ENCODE results near the gene TESK2.
A peak's percentile ranks its signal among the peaks of the same experiment; 100 is the strongest.
"Not testable (repeated sequence)": the region's sequence is repeated elsewhere in the genome, so short reads cannot be mapped to it uniquely, and the experiment has no call there.

TESK2 gene

GRCh38 chr1:45522324-45523104 is 31.6 kb upstream of the TESK2 start:
- Histone ChIP-seq H4K20me1 (ENCODE audit: insufficient read depth, low read length) (peaks cover 10% of the 10 kb centered on the region; the same call in 1 of the 2 replicates), H3K4me3 (ENCODE audit: low read depth in 1 of 2, low read length in 2 of 2) (peak overlapping the region; percentile 22 to 75; a peak in 3 of 4 replicates), H3K9ac (ENCODE audit: low read depth, low read length) (peak overlapping the region; percentile 90), H3K79me2 (ENCODE audit: insufficient read depth, low read length) (peaks cover 42% of the 10 kb centered on the region), H3K27ac (ENCODE audit: low read length) (peak overlapping the region; percentile 96), H3K27me3 (ENCODE audit: insufficient read depth, low read length, poor library complexity) (no peaks in the 10 kb centered on the region), H2AFZ (ENCODE audit: low read depth, low read length) (peak overlapping the region; percentile 97), H3K4me1 (ENCODE audit: insufficient read depth, low read length) (peaks cover 43% of the 10 kb centered on the region), H3K9me3 (ENCODE audit: insufficient read depth, low read length, severe bottlenecking) (no peaks in the 10 kb centered on the region), H3K4me2 (ENCODE audit: insufficient read depth, low read length) (peak overlapping the region; percentile 78), H3K36me3 (ENCODE audit: insufficient read depth, low read length) (peaks cover 13% of the 10 kb centered on the region)
- ATAC-seq (ENCODE audit: insufficient read depth, low read depth) (no peak), DNase-seq (no peak)
- TF ChIP-seq EZH2 (IDR thresholded peaks at IDR 0.05; ENCODE audit: borderline replicate concordance, low read depth, low read length, severe bottlenecking) (no peak), CTCF (IDR thresholded peaks at IDR 0.05; ENCODE audit: borderline replicate concordance, extremely low read depth, low read length, poor library complexity, severe bottlenecking) (no peak)

- Histone ChIP-seq H3K27me3 (ENCODE audit: insufficient read depth, low read length, poor library complexity) (no peaks in the 10 kb centered on the region), H3K9ac (ENCODE audit: low read depth, low read length) (peak within 1 kb of the TSS; percentile 90), H2AFZ (ENCODE audit: low read depth, low read length) (peak within 1 kb of the TSS; percentile 97), H4K20me1 (ENCODE audit: insufficient read depth, low read length) (peaks cover 16% of the 10 kb centered on the region; the same call in 1 of the 2 replicates), H3K4me1 (ENCODE audit: insufficient read depth, low read length) (peaks cover 46% of the 10 kb centered on the region), H3K4me2 (ENCODE audit: insufficient read depth, low read length) (peak within 1 kb of the TSS; percentile 78), H3K9me3 (ENCODE audit: insufficient read depth, low read length, severe bottlenecking) (no peaks in the 10 kb centered on the region), H3K36me3 (ENCODE audit: insufficient read depth, low read length) (peaks cover 21% of the 10 kb centered on the region), H3K27ac (ENCODE audit: low read length) (peak within 1 kb of the TSS; percentile 96), H3K4me3 (ENCODE audit: low read depth in 1 of 2, low read length in 2 of 2) (peak within 1 kb of the TSS; percentile 75 to 95), H3K79me2 (ENCODE audit: insufficient read depth, low read length) (peaks cover 49% of the 10 kb centered on the region)
- no peak for TF ChIP-seq EZH2 (IDR thresholded peaks at IDR 0.05; ENCODE audit: borderline replicate concordance, low read depth, low read length, severe bottlenecking)
- TF ChIP-seq CTCF (IDR thresholded peaks at IDR 0.05; ENCODE audit: borderline replicate concordance, extremely low read depth, low read length, poor library complexity, severe bottlenecking) = peak; percentile 25
- DNase-seq (peak; percentile 98), ATAC-seq (ENCODE audit: insufficient read depth, low read depth) (peak; percentile 87)
These were observed 30.7 kb upstream of the TESK2 start, which contains the start of gene PRDX1 for GRCh38 chr1:45521413-45522323. PRDX1 (minus strand) TSS chr1:45521884; CDS start chr1:45519043, 2,841 bp downstream.

- H3K27ac ChIP-seq (ENCODE audit: low read length) = not testable (repeated sequence)
These were observed 28.8 kb upstream of the TESK2 start for GRCh38 chr1:45519774-45520173.

More at GRCh38 chr1:45519774-45520173, 28.8 kb upstream of the TESK2 start:
- H3K4me2 ChIP-seq (ENCODE audit: insufficient read depth, low read length) = peak overlapping the region; percentile 78
- not testable (repeated sequence) for H3K27me3 ChIP-seq (ENCODE audit: insufficient read depth, low read length, poor library complexity); H3K9me3 ChIP-seq (ENCODE audit: insufficient read depth, low read length, severe bottlenecking); DNase-seq; H2AFZ ChIP-seq (ENCODE audit: low read depth, low read length); ATAC-seq (ENCODE audit: insufficient read depth, low read depth)
- H3K36me3 ChIP-seq (ENCODE audit: insufficient read depth, low read length) = peaks cover 39% of the 10 kb centered on the region
- peaks cover 58% of the 10 kb centered on the region for H3K79me2 ChIP-seq (ENCODE audit: insufficient read depth, low read length)
- H3K4me1 ChIP-seq (ENCODE audit: insufficient read depth, low read length) = peaks cover 48% of the 10 kb centered on the region
- peaks cover 24% of the 10 kb centered on the region for H4K20me1 ChIP-seq (ENCODE audit: insufficient read depth, low read length)
- peak overlapping the region; percentile 90; the same call in 1 of the 2 replicates for H3K9ac ChIP-seq (ENCODE audit: low read depth, low read length)
- peak overlapping the region in 1 of 2 experiments; percentile 75; a peak in 2 of 4 replicates for H3K4me3 ChIP-seq (ENCODE audit: low read depth in 1 of 2, low read length in 2 of 2)
